Esophagus squamous epithelium (tissue), 5 donors: ENCODE results near the gene LHB. TPM values are rescaled to one million over a fixed set of nuclear protein-coding genes. Genes with fewer than 3 reads are reported as not detected.
A peak's percentile ranks its signal among the peaks of the same experiment; 100 is the strongest.

ENCODE experiments used
- DNase-seq: peaks from one replicate; lab custom pipeline; 2025; lab: John Stamatoyannopoulos, UW
- H3K27ac ChIP-seq, 4 donors: fragments of 200-600 bp; sonication (generic); one replicate each; pipeline ENCODE4 v1.5.1; 2016 to 2019; ENCODE audit warnings: mild to moderate bottlenecking in 1 of 4
- H3K27me3 ChIP-seq, 4 donors: fragments of 200-600 bp; sonication (generic); 1 replicate in 3 of 4; 2 replicates in 1 of 4; pipeline versions ENCODE4 v1.5.1 to v1.6.0; 2017 to 2021; ENCODE audit warnings: antibody characterized with exemption in 1 of 4
- H3K36me3 ChIP-seq, 3 donors: fragments of 200-600 bp; sonication (generic); one replicate each; pipeline ENCODE4 v1.5.1; 2016 to 2019
- H3K4me1 ChIP-seq, 3 donors: fragments of 200-600 bp; sonication (generic); one replicate each; pipeline ENCODE4 v1.5.1; 2017 to 2019
- H3K4me3 ChIP-seq, 4 donors: fragments of 200-600 bp; sonication (generic); 1 replicate in 3 of 4; 2 replicates in 1 of 4; pipeline ENCODE4 v1.5.1; 2016 to 2019; ENCODE audit warnings: mild to moderate bottlenecking in 2 of 4, moderate library complexity in 1 of 4
- H3K9me3 ChIP-seq, 3 donors: fragments of 200-600 bp; sonication (generic); one replicate each; pipeline ENCODE4 v1.5.1; 2016 to 2019
- POLR2A ChIP-seq, 4 donors: fragments of 450-650 bp; IDR thresholded peaks; one replicate each; pipeline ENCODE4 v1.6.1; 2017; ENCODE audit warnings: antibody characterized with exemption in 4 of 4, mild to moderate bottlenecking in 4 of 4, moderate library complexity in 3 of 4
- WGBS, 2 donors: methylation state at CpG; one replicate each; pipeline ENCODE4 v1.1.5; 2018; 5-methylcytosine and 5-hydroxymethylcytosine counted together
- intact Hi-C: fragments of 100-400 bp; cut with DNase I; formaldehyde crosslinking; loops from one replicate; pipeline ENCODE4 v1.15.0; 2022
- total RNA-seq, 4 donors: library from RNA; depleted of rRNA; stranded (reverse); fragments of >200 nt; gene quantifications; one replicate each; pipeline ENCODE4 v1.1.0, GENCODE V29; 2016
- TF ChIP-seq, protein P1 (sequence below), 6 experiments: fragments of 450-650 bp in 4 of 6; fragments of 200-600 bp in 2 of 6; sonication (generic) in 2 of 6; IDR thresholded peaks; one replicate each; pipeline ENCODE4 v1.5.1; 2016 to 2019; ENCODE audit warnings: antibody characterized with exemption in 6 of 6, mild to moderate bottlenecking in 4 of 6, moderate library complexity in 4 of 6
- donor health status: DM: yes; HTN: yes; CAD: no.

LHB gene
- total RNA-seq, 4 donors from 2014 or later = not detected

DNA sequence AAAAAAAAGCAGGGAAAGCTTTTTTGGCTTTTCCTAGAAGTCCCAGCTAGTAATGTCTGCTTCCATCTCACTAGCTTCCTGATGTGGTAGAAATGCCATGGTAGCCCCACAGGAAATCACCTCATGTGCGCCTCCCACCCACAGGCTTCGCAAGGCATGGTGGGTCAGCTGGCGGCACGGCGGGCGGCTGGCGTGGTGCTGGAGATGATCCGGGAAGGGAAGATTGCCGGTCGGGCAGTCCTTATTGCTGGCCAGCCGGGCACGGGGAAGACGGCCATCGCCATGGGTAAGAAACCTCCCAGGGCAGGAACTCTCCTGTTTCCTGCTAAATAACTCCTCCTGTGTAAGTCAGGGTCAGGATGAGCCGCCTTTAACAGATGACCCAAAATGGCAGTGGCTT lies 12.8 kb downstream of the LHB start:
- intact Hi-C loops = no loop called here
- no peak overlapping the region for H3K27ac ChIP-seq
- 95 to 97% methylated on average over 14 to 15 of the region's 15 CpGs for WGBS, 2 donors
- no peaks in the 10 kb centered on the region for H3K9me3 ChIP-seq
- no peak overlapping the region for H3K4me3 ChIP-seq
- no peak for DNase-seq
- H3K4me1 ChIP-seq = peaks cover 0 to 6% (median 0%) of the 10 kb centered on the region in 3 donors
- no peaks in the 10 kb centered on the region for H3K27me3 ChIP-seq
- peaks cover 27 to 95% (median 36%) of the 10 kb centered on the region in 3 donors for H3K36me3 ChIP-seq
- TF ChIP-seq POLR2A (IDR thresholded peaks at IDR 0.05) = no peak
- TF ChIP-seq, protein P1, sequence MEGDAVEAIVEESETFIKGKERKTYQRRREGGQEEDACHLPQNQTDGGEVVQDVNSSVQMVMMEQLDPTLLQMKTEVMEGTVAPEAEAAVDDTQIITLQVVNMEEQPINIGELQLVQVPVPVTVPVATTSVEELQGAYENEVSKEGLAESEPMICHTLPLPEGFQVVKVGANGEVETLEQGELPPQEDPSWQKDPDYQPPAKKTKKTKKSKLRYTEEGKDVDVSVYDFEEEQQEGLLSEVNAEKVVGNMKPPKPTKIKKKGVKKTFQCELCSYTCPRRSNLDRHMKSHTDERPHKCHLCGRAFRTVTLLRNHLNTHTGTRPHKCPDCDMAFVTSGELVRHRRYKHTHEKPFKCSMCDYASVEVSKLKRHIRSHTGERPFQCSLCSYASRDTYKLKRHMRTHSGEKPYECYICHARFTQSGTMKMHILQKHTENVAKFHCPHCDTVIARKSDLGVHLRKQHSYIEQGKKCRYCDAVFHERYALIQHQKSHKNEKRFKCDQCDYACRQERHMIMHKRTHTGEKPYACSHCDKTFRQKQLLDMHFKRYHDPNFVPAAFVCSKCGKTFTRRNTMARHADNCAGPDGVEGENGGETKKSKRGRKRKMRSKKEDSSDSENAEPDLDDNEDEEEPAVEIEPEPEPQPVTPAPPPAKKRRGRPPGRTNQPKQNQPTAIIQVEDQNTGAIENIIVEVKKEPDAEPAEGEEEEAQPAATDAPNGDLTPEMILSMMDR (IDR thresholded peaks at IDR 0.05) = no peak

DNA sequence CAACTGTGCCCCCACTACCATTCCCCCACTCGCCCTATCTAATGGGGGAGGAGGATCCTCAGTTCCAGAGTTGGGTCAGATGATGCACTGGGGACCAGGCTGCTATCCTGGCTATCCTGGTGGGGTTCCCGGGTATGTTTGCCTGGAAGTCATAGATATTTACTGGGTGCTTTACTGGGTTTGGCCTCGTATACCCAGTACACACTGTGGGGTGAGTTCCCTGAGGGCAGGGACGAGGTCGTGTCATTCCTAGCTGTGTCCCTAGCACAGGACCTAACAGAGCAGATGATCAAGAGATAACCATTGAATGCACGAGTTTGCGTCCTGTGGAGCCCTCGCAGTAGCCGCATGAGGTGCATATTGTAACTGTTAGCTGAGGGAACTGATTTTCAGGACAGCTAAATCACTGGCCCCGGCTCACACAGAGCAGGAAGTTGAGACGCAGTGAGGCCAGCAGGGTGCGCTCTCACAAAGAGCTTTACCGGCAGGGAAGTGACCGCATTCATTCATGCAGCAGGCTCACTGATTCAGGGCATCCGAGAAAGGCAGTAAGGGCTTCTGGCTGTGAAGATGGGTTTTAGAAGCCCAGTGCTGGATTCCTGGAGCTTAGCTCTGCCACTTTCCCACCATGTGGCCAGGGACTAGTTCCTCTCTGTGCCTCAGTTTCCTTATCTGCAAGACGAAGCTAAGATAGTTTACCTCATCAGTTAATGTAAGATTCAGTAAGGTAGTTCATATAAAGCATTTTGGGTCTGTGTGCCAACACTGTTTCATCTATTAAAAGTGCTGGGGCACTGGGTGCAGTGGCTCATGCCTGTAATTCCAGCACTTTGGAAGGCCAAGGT lies 17.2 kb downstream of the LHB start:
- Histone ChIP-seq H3K36me3 (peaks cover 12 to 53% (median 18%) of the 10 kb centered on the region in 3 donors), H3K9me3 (no peaks in the 10 kb centered on the region), H3K4me1 (peaks cover under 1 to 16% (median 4%) of the 10 kb centered on the region in 3 donors), H3K27me3 (no peaks in the 10 kb centered on the region), H3K27ac (no peak overlapping the region), H3K4me3 (no peak overlapping the region)
- intact Hi-C loops = no loop called here
- WGBS, 2 donors = 55 to 58% methylated on average over 12 to 15 of the region's 16 CpGs
- DNase-seq = no peak
- TF ChIP-seq, protein P1 (IDR thresholded peaks at IDR 0.05) = peak; percentile 24 to 68 (median 55)
- no peak for TF ChIP-seq POLR2A (IDR thresholded peaks at IDR 0.05)

DNA sequence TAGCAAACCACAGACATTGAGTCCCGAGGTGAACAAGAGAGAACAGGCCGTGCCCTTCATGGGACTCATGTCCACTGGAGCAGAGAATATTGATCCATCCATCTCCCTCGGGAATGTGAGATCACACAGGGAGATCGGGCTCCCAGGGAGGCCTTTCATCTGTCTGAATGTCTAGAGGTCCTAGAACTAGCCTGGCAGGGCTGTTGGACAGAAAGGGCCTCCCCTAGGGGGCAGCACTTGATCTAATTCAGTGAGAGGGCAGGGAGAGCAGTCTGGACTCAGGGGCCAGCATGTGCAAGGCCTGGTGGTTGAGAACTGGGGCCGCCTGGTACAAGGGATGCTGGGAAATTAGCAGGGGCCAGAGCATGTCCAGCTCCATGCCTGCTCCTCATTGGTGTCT lies 18.9 kb downstream of the LHB start:
- Histone ChIP-seq H3K36me3 (peaks cover under 1 to 35% (median 1%) of the 10 kb centered on the region in 3 donors), H3K4me3 (no peak overlapping the region), H3K27ac (no peak overlapping the region), H3K4me1 (peaks cover 9 to 25% (median 11%) of the 10 kb centered on the region in 3 donors), H3K27me3 (no peaks in the 10 kb centered on the region), H3K9me3 (no peaks in the 10 kb centered on the region)
- no peak for DNase-seq
- WGBS, 2 donors = 30 to 85% methylated on average over 2 to 4 of the region's 5 CpGs
- intact Hi-C loops = no loop called here
- TF ChIP-seq POLR2A (IDR thresholded peaks at IDR 0.05) = no peak
- TF ChIP-seq, protein P1 (IDR thresholded peaks at IDR 0.05) = peak in 5 of 6 experiments; percentile 18 to 51 (median 30)

DNA sequence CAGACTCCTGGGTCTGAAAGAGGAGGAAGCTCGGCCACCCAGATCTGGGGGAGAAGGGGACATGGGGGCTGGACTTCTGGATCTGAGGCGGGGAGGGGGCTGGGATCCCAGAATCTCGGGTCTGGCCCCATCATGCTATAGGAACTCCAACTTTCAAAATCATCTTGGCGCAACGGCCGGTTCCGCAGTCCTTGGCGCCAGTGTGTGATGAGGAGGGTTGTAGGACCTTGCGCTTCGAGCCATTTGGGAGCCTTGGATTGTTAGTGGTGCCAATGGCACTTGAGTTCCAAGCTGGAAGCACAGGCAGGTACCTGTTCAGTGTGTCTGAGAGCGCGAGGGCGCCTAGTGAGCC lies 22.9 kb downstream of the LHB start:
- Histone ChIP-seq H3K4me1 (peaks cover 31 to 51% (median 32%) of the 10 kb centered on the region in 3 donors), H3K27ac (peak overlapping the region; percentile 90 to 97 (median 97)), H3K4me3 (peak overlapping the region; percentile 53 to 83 (median 78)), H3K9me3 (no peaks in the 10 kb centered on the region), H3K36me3 (peaks cover 0 to 24% (median 2%) of the 10 kb centered on the region in 3 donors), H3K27me3 (no peaks in the 10 kb centered on the region)
- 0 to 1% methylated on average over 5 to 11 of the region's 13 CpGs for WGBS, 2 donors
- intact Hi-C loops = no loop called here
- DNase-seq = no peak
- no peak for TF ChIP-seq POLR2A (IDR thresholded peaks at IDR 0.05)
- TF ChIP-seq, protein P1 (IDR thresholded peaks at IDR 0.05) = no peak
